Endothelial cell of umbilical vein (primary cell): Measurements from ENCODE around the gene TRIM2. TPM values are rescaled to one million over a fixed set of nuclear protein-coding genes. Genes with fewer than 3 reads are reported as not detected.

ENCODE experiments used
- BruUV-seq: library from RNA; stranded (reverse); fragments of 400-500 nt; replicated peaks from 2 replicates; lab custom pipeline; 2021; lab: Mats Ljungman, UMichigan
- CTCF ChIA-PET: fragments of 300-600, 350-600 bp; sonication (Branson Sonifier 250); formaldehyde crosslinking; loops from one replicate; lab custom pipeline; 2021; ENCODE audit warnings: antibody characterized with exemption, inconsistent platforms; lab: Charles Lee
- POLR2A ChIA-PET: fragments of 300-600, 350-600 bp; sonication (Branson Sonifier 250); formaldehyde crosslinking; loops from one replicate; lab custom pipeline; 2021; ENCODE audit warnings: antibody characterized with exemption, inconsistent platforms; lab: Charles Lee
- DNase-seq: peaks from one replicate; pipeline ENCODE4 v3.0.0-alpha.2; 2011; ENCODE audit warnings: low read depth, low spot score
- FAIRE-seq: peaks from 2 replicates; lab custom pipeline; 2011; peaks lifted over from hg19 to GRCh38; lab: Jason Lieb, UNC
- H2AFZ ChIP-seq: 2 replicates; pipeline ENCODE4 v1.6.0; 2012; ENCODE audit warnings: low read depth, low read length, control low read depth, inconsistent platforms
- H3K27ac ChIP-seq: 2 replicates; pipeline ENCODE4 v1.5.1; 2011; ENCODE audit warnings: low read depth, mild to moderate bottlenecking, control low read depth, low read length, moderate library complexity; ENCODE audit not compliant: insufficient read depth
- H3K27me3 ChIP-seq, 2 experiments: 2 replicates each; pipeline versions ENCODE4 v1.6.0 to v1.6.1; 2011; ENCODE audit warnings: low read length in 2 of 2, mixed read lengths in 1 of 2; ENCODE audit not compliant: control insufficient read depth in 2 of 2, insufficient read depth in 2 of 2
- H3K36me3 ChIP-seq, 2 experiments: 2 replicates in 1 of 2; 3 replicates in 1 of 2; pipeline ENCODE4 v1.5.1; 2011; ENCODE audit warnings: low read length in 2 of 2, mild to moderate bottlenecking in 1 of 2, moderate library complexity in 1 of 2; ENCODE audit not compliant: control insufficient read depth in 2 of 2, insufficient read depth in 2 of 2; ENCODE audit errors: extremely low read depth in 1 of 2
- H3K4me1 ChIP-seq: 3 replicates; pipeline ENCODE4 v1.5.1; 2011; ENCODE audit warnings: mild to moderate bottlenecking, low read length; ENCODE audit not compliant: control insufficient read depth, insufficient read depth; ENCODE audit errors: extremely low read depth
- H3K4me2 ChIP-seq: 2 replicates; pipeline ENCODE4 v1.6.1; 2011; ENCODE audit warnings: low read length, control low read depth, mixed read lengths; ENCODE audit not compliant: insufficient read depth
- H3K4me3 ChIP-seq, 3 experiments: fragments of 200-600 bp in 1 of 3; sonication (generic), shearing (Covaris generic) in 1 of 3; replicated peaks in 1 of 3; 2 replicates each; pipeline ENCODE4 v1.5.1; 2011 to 2016; ENCODE audit warnings: control low read depth in 3 of 3, low read length in 3 of 3, mild to moderate bottlenecking in 2 of 3, inconsistent platforms in 1 of 3, low read depth in 1 of 3, moderate library complexity in 1 of 3; ENCODE audit not compliant: insufficient read depth in 1 of 3
- H3K79me2 ChIP-seq: 2 replicates; pipeline ENCODE4 v1.6.0; 2012; ENCODE audit warnings: low read length, inconsistent platforms; ENCODE audit not compliant: control insufficient read depth, insufficient read depth
- H3K9ac ChIP-seq: replicated peaks from 2 replicates; pipeline ENCODE3; 2011; ENCODE audit warnings: low read length, control low read depth; ENCODE audit not compliant: insufficient read depth; ENCODE audit errors: extremely low read depth
- H3K9me1 ChIP-seq: replicated peaks from 3 replicates; pipeline ENCODE4 v1.6.0; 2011; ENCODE audit warnings: mild to moderate bottlenecking, low read length; ENCODE audit not compliant: control insufficient read depth, insufficient read depth; ENCODE audit errors: extremely low read depth
- H3K9me3 ChIP-seq: replicated peaks from 2 replicates; pipeline ENCODE4 v1.5.1; 2012; ENCODE audit warnings: low read length, inconsistent platforms; ENCODE audit not compliant: control insufficient read depth, insufficient read depth
- H4K20me1 ChIP-seq: replicated peaks from 2 replicates; pipeline ENCODE3; 2011; ENCODE audit warnings: mild to moderate bottlenecking, low read length; ENCODE audit not compliant: control insufficient read depth, insufficient read depth; ENCODE audit errors: extremely low read depth
- CTCF ChIP-seq, 2 donors: IDR thresholded peaks; 1 replicate in 1 of 2; 2 replicates in 1 of 2; pipeline ENCODE4 v1.5.1; 2011; ENCODE audit warnings: low read length in 2 of 2, mild to moderate bottlenecking in 2 of 2, moderate library complexity in 2 of 2, control low read depth in 1 of 2, inconsistent platforms in 1 of 2, low read depth in 1 of 2; ENCODE audit not compliant: insufficient read depth in 1 of 2; ENCODE audit errors: extremely low read depth in 1 of 2
- EZH2 ChIP-seq: IDR thresholded peaks from 2 replicates; pipeline ENCODE4 v1.6.1; 2012; ENCODE audit warnings: borderline replicate concordance, low read depth, mild to moderate bottlenecking, moderate library complexity, low read length, inconsistent platforms; ENCODE audit not compliant: severe bottlenecking
- FOS ChIP-seq: IDR thresholded peaks from 2 replicates; pipeline ENCODE4 v1.6.1; 2011; ENCODE audit warnings: mild to moderate bottlenecking, low read length, moderate library complexity, borderline replicate concordance; ENCODE audit not compliant: insufficient read depth
- GATA2 ChIP-seq: IDR thresholded peaks from 2 replicates; pipeline ENCODE4 v1.7.0; 2011; ENCODE audit warnings: low read depth, mild to moderate bottlenecking, moderate library complexity, mixed read lengths, low read length; ENCODE audit not compliant: insufficient read length, insufficient read depth
- JUN ChIP-seq: IDR thresholded peaks from 2 replicates; pipeline ENCODE4 v1.6.1; 2011; ENCODE audit warnings: borderline replicate concordance, low read depth; ENCODE audit not compliant: insufficient read length, insufficient read depth
- POLR2AphosphoS5 ChIP-seq: IDR thresholded peaks from 2 replicates; pipeline ENCODE4 v1.6.1; 2012; ENCODE audit warnings: low read depth, mild to moderate bottlenecking, control low read depth, low read length, moderate library complexity; ENCODE audit not compliant: insufficient read depth
- dilution Hi-C: fragments of 300-500 bp; cut with MboI; formaldehyde crosslinking; loops from one replicate; pipeline ENCODE4 v1.15.0; 2019; ENCODE audit warnings: low sequenced_read_pairs; ENCODE audit not compliant: extremely low pct_ligation_motif_present
- intact Hi-C: fragments of 100-400 bp; cut with micrococcal nuclease; formaldehyde crosslinking; loops from one replicate; pipeline ENCODE4 v1.10.0; 2022
- polyA plus RNA-seq, 4 experiments: library from polyadenylated mRNA; depleted of rRNA in 3 of 4; stranded (reverse) in 3 of 4; unstranded in 1 of 4; fragments of >200 nt; gene quantifications; 2 replicates each; pipeline versions ENCODE4 v1.2.1 to v1.2.3, GENCODE V29; 2011 to 2012; ENCODE audit warnings: missing spikeins in 1 of 4
- total RNA-seq: library from RNA; stranded (reverse); gene quantifications from 2 replicates; pipeline ENCODE4 v1.2.3, GENCODE V29; 2021

Gene TRIM2
- total and polyA plus RNA-seq, 2 donors (not counting 3 experiments of a cell fraction or from before 2014, with no cell fraction given): 6.8 to 19.7 TPM

GRCh38 chr4:153156721-153157120 is 47.5 kb upstream of the TRIM2 start:
- dilution Hi-C loops: no loop called here
- POLR2A ChIA-PET: no interaction called here
- no peaks in the 10 kb centered on the region for H4K20me1 ChIP-seq

More at GRCh38 chr4:153156721-153157120, 47.5 kb upstream of the TRIM2 start:
- H3K36me3 ChIP-seq: no peaks in the 10 kb centered on the region
- H3K9me3 ChIP-seq: no peaks in the 10 kb centered on the region
- DNase-seq: no peak
- intact Hi-C loops: no loop called here
- no peak for TF ChIP-seq EZH2
- TF ChIP-seq FOS: no peak
- TF ChIP-seq POLR2AphosphoS5: no peak
- no peak for TF ChIP-seq GATA2
- no peak for TF ChIP-seq JUN
- no peak for TF ChIP-seq CTCF (IDR thresholded peaks at IDR 0.05; ENCODE audit: extremely low read depth in 1 of 2, insufficient read depth in 1 of 2, low read depth in 1 of 2, low read length in 2 of 2)
- no peak overlapping the region for H2AFZ ChIP-seq
- no peak overlapping the region for H3K4me2 ChIP-seq
- no peaks in the 10 kb centered on the region for H3K9me1 ChIP-seq
- peaks cover 17 to 32% of the 10 kb centered on the region in 2 experiments for H3K27me3 ChIP-seq
- CTCF ChIA-PET: interaction anchor here (1.4 kb wide), 1 partner anchor 14 kb away, joined by 5 read pairs; no protein-coding TSS in a partner anchor
- H3K79me2 ChIP-seq: no peaks in the 10 kb centered on the region
- peaks cover 28% of the 10 kb centered on the region for H3K4me1 ChIP-seq
- no peak overlapping the region for H3K27ac ChIP-seq
- H3K9ac ChIP-seq: no peak overlapping the region
- no TSS peak for BruUV-seq
- FAIRE-seq: no peak
- H3K4me3 ChIP-seq: no peak overlapping the region
